ENCODE measurements around the gene RBP5.

RBP5 gene

GRCh38 chr12:7128681-7129286, at the start of gene RBP5:
RBP5 (minus strand) TSS chr12:7128889; CDS start chr12:7128775, 114 bp downstream.
- H3K36me3 ChIP-seq (ENCODE audit: control insufficient read depth, insufficient read depth, low read length) = 0 out of 2 replicates have a peak, but pooled peaks cover 7% of the 10 kb centered on the region
- H3K4me3 ChIP-seq (ENCODE audit: low read depth, low read length) = peak within 1 kb of the TSS; percentile 88
- H3K27ac ChIP-seq (ENCODE audit: low read depth, low read length) = no peak within 1 kb of the TSS
- H3K9ac ChIP-seq (ENCODE audit: low read length) = peak within 1 kb of the TSS; percentile 21
- no peaks in the 10 kb centered on the region for H3K9me3 ChIP-seq (ENCODE audit: control insufficient read depth, insufficient read depth, low read depth, low read length)
- H3K27me3 ChIP-seq (ENCODE audit: control insufficient read depth, insufficient read depth, low read length) = peaks cover 35% of the 10 kb centered on the region
- H3K4me1 ChIP-seq (ENCODE audit: control insufficient read depth, insufficient read depth, low read length) = peaks cover 23% of the 10 kb centered on the region

- H3K27ac ChIP-seq (ENCODE audit: low read depth, low read length) = no peak overlapping the region
- H3K4me3 ChIP-seq (ENCODE audit: low read depth, low read length) = no peak overlapping the region
- no peaks in the 10 kb centered on the region for H3K27me3 ChIP-seq (ENCODE audit: control insufficient read depth, insufficient read depth, low read length)
- no peaks in the 10 kb centered on the region for H3K36me3 ChIP-seq (ENCODE audit: control insufficient read depth, insufficient read depth, low read length)
- H3K4me1 ChIP-seq (ENCODE audit: control insufficient read depth, insufficient read depth, low read length) = no peaks in the 10 kb centered on the region
- H3K9me3 ChIP-seq (ENCODE audit: control insufficient read depth, insufficient read depth, low read depth, low read length) = peaks cover 34% of the 10 kb centered on the region
- no peak overlapping the region for H3K9ac ChIP-seq (ENCODE audit: low read length)
Observed at GRCh38 chr12:7178481-7178880, 49.8 kb upstream of the RBP5 start.

- H3K36me3 ChIP-seq (ENCODE audit: control insufficient read depth, insufficient read depth, low read length) = no peaks in the 10 kb centered on the region
- H3K27me3 ChIP-seq (ENCODE audit: control insufficient read depth, insufficient read depth, low read length) = no peaks in the 10 kb centered on the region
- no peak overlapping the region for H3K4me3 ChIP-seq (ENCODE audit: low read depth, low read length)
- no peaks in the 10 kb centered on the region for H3K4me1 ChIP-seq (ENCODE audit: control insufficient read depth, insufficient read depth, low read length)
- peaks cover 52% of the 10 kb centered on the region for H3K9me3 ChIP-seq (ENCODE audit: control insufficient read depth, insufficient read depth, low read depth, low read length)
- H3K27ac ChIP-seq (ENCODE audit: low read depth, low read length) = no peak overlapping the region
- no peak overlapping the region for H3K9ac ChIP-seq (ENCODE audit: low read length)
Observed at GRCh38 chr12:7176595-7176994, 47.9 kb upstream of the RBP5 start.

GRCh38 chr12:7175493-7175892, 46.8 kb upstream of the RBP5 start:
- Histone ChIP-seq H3K36me3 (ENCODE audit: control insufficient read depth, insufficient read depth, low read length) (no peaks in the 10 kb centered on the region), H3K9ac (ENCODE audit: low read length) (no peak overlapping the region), H3K27me3 (ENCODE audit: control insufficient read depth, insufficient read depth, low read length) (no peaks in the 10 kb centered on the region), H3K4me1 (ENCODE audit: control insufficient read depth, insufficient read depth, low read length) (no peaks in the 10 kb centered on the region), H3K9me3 (ENCODE audit: control insufficient read depth, insufficient read depth, low read depth, low read length) (peaks cover 59% of the 10 kb centered on the region), H3K4me3 (ENCODE audit: low read depth, low read length) (no peak overlapping the region), H3K27ac (ENCODE audit: low read depth, low read length) (no peak overlapping the region)

- no peak overlapping the region for H3K27ac ChIP-seq (ENCODE audit: low read depth, low read length)
- H3K27me3 ChIP-seq (ENCODE audit: control insufficient read depth, insufficient read depth, low read length) = no peaks in the 10 kb centered on the region
- H3K4me1 ChIP-seq (ENCODE audit: control insufficient read depth, insufficient read depth, low read length) = no peaks in the 10 kb centered on the region
- H3K36me3 ChIP-seq (ENCODE audit: control insufficient read depth, insufficient read depth, low read length) = no peaks in the 10 kb centered on the region
- peaks cover 86% of the 10 kb centered on the region for H3K9me3 ChIP-seq (ENCODE audit: control insufficient read depth, insufficient read depth, low read depth, low read length)
- no peak overlapping the region for H3K4me3 ChIP-seq (ENCODE audit: low read depth, low read length)
- no peak overlapping the region for H3K9ac ChIP-seq (ENCODE audit: low read length)
Observed at GRCh38 chr12:7171854-7172253, 43.2 kb upstream of the RBP5 start.

GRCh38 chr12:7169951-7170350, 41.3 kb upstream of the RBP5 start:
- Histone ChIP-seq H3K4me3 (ENCODE audit: low read depth, low read length) (no peak overlapping the region), H3K27me3 (ENCODE audit: control insufficient read depth, insufficient read depth, low read length) (no peaks in the 10 kb centered on the region), H3K27ac (ENCODE audit: low read depth, low read length) (no peak overlapping the region), H3K4me1 (ENCODE audit: control insufficient read depth, insufficient read depth, low read length) (no peaks in the 10 kb centered on the region), H3K9ac (ENCODE audit: low read length) (no peak overlapping the region), H3K9me3 (ENCODE audit: control insufficient read depth, insufficient read depth, low read depth, low read length) (peaks cover 92% of the 10 kb centered on the region), H3K36me3 (ENCODE audit: control insufficient read depth, insufficient read depth, low read length) (no peaks in the 10 kb centered on the region)

GRCh38 chr12:7162691-7163114, 34.0 kb upstream of the RBP5 start:
- Histone ChIP-seq H3K36me3 (ENCODE audit: control insufficient read depth, insufficient read depth, low read length) (no peaks in the 10 kb centered on the region), H3K9ac (ENCODE audit: low read length) (no peak overlapping the region), H3K9me3 (ENCODE audit: control insufficient read depth, insufficient read depth, low read depth, low read length) (peaks cover 35% of the 10 kb centered on the region), H3K27me3 (ENCODE audit: control insufficient read depth, insufficient read depth, low read length) (peaks cover 14% of the 10 kb centered on the region), H3K4me3 (ENCODE audit: low read depth, low read length) (peak overlapping the region; percentile 30; the same call in 1 of the 2 replicates), H3K4me1 (ENCODE audit: control insufficient read depth, insufficient read depth, low read length) (no peaks in the 10 kb centered on the region), H3K27ac (ENCODE audit: low read depth, low read length) (no peak overlapping the region)

GRCh38 chr12:7161811-7162210, 33.1 kb upstream of the RBP5 start:
- Histone ChIP-seq H3K27me3 (ENCODE audit: control insufficient read depth, insufficient read depth, low read length) (peaks cover 14% of the 10 kb centered on the region), H3K9ac (ENCODE audit: low read length) (no peak overlapping the region), H3K36me3 (ENCODE audit: control insufficient read depth, insufficient read depth, low read length) (no peaks in the 10 kb centered on the region), H3K4me1 (ENCODE audit: control insufficient read depth, insufficient read depth, low read length) (no peaks in the 10 kb centered on the region), H3K27ac (ENCODE audit: low read depth, low read length) (no peak overlapping the region), H3K9me3 (ENCODE audit: control insufficient read depth, insufficient read depth, low read depth, low read length) (peaks cover 26% of the 10 kb centered on the region), H3K4me3 (ENCODE audit: low read depth, low read length) (no peak overlapping the region)

GRCh38 chr12:7161327-7161726, 32.6 kb upstream of the RBP5 start:
- Histone ChIP-seq H3K27me3 (ENCODE audit: control insufficient read depth, insufficient read depth, low read length) (peaks cover 14% of the 10 kb centered on the region), H3K9me3 (ENCODE audit: control insufficient read depth, insufficient read depth, low read depth, low read length) (peaks cover 22% of the 10 kb centered on the region), H3K4me3 (ENCODE audit: low read depth, low read length) (no peak overlapping the region), H3K27ac (ENCODE audit: low read depth, low read length) (no peak overlapping the region), H3K36me3 (ENCODE audit: control insufficient read depth, insufficient read depth, low read length) (no peaks in the 10 kb centered on the region), H3K9ac (ENCODE audit: low read length) (no peak overlapping the region), H3K4me1 (ENCODE audit: control insufficient read depth, insufficient read depth, low read length) (no peaks in the 10 kb centered on the region)

- Histone ChIP-seq H3K36me3 (ENCODE audit: control insufficient read depth, insufficient read depth, low read length) (no peaks in the 10 kb centered on the region), H3K27ac (ENCODE audit: low read depth, low read length) (no peak overlapping the region), H3K4me3 (ENCODE audit: low read depth, low read length) (no peak overlapping the region), H3K9me3 (ENCODE audit: control insufficient read depth, insufficient read depth, low read depth, low read length) (peaks cover 11% of the 10 kb centered on the region; the same call in 1 of the 2 replicates), H3K27me3 (ENCODE audit: control insufficient read depth, insufficient read depth, low read length) (peaks cover 14% of the 10 kb centered on the region), H3K4me1 (ENCODE audit: control insufficient read depth, insufficient read depth, low read length) (no peaks in the 10 kb centered on the region; the same call in 1 of the 2 replicates), H3K9ac (ENCODE audit: low read length) (no peak overlapping the region)
Observed at GRCh38 chr12:7160183-7160582, 31.5 kb upstream of the RBP5 start.

GRCh38 chr12:7158781-7159609, 30.3 kb upstream of the RBP5 start:
- no peaks in the 10 kb centered on the region; the same call in 1 of the 2 replicates for H3K4me1 ChIP-seq (ENCODE audit: control insufficient read depth, insufficient read depth, low read length)
- 0 out of 2 replicates have a peak, but pooled peaks cover 5% of the 10 kb centered on the region for H3K36me3 ChIP-seq (ENCODE audit: control insufficient read depth, insufficient read depth, low read length)
- H3K4me3 ChIP-seq (ENCODE audit: low read depth, low read length) = no peak overlapping the region
- no peak overlapping the region for H3K27ac ChIP-seq (ENCODE audit: low read depth, low read length)
- H3K9me3 ChIP-seq (ENCODE audit: control insufficient read depth, insufficient read depth, low read depth, low read length) = 0 out of 2 replicates have a peak, but pooled peaks cover 7% of the 10 kb centered on the region
- no peak overlapping the region for H3K9ac ChIP-seq (ENCODE audit: low read length)
- peaks cover 14% of the 10 kb centered on the region for H3K27me3 ChIP-seq (ENCODE audit: control insufficient read depth, insufficient read depth, low read length)

Measured in HUES6 (cell line).